GM12878 (cell line): Measurements from ENCODE around the gene ARIH2. TPM values are rescaled to one million over a fixed set of nuclear protein-coding genes. Genes with fewer than 3 reads are reported as not detected.

ENCODE experiments used
- ATAC-seq: fragments of 200-7000 bp; cut with Tn5 transposase; 3 replicates; pipeline ENCODE4 v1.9.1; 2020; ENCODE audit warnings: mild to moderate bottlenecking, moderate library complexity
- BruUV-seq: library from RNA; stranded (reverse); fragments of 400-500 nt; replicated peaks from 2 replicates; lab custom pipeline; 2021; lab: Mats Ljungman, UMichigan
- CTCF ChIA-PET: fragments of 300-600 bp; sonication (Branson Sonifier 250); formaldehyde crosslinking; extraction: SDS; loops from one replicate; lab custom pipeline; 2021; ENCODE audit warnings: inconsistent platforms; lab: Yijun Ruan, JAX
- POLR2A ChIA-PET: fragments of 350-600 bp; formaldehyde crosslinking; extraction: SDS; loops from one replicate; lab custom pipeline; 2021; ENCODE audit warnings: inconsistent platforms; lab: Charles Lee
- RAD21 ChIA-PET: fragments of 300-600 bp; sonication (Branson Sonifier 250); formaldehyde crosslinking; loops from one replicate; lab custom pipeline; 2023; ENCODE audit warnings: antibody characterized with exemption; ENCODE audit not compliant: unreplicated experiment; lab: Charles Lee
- SMC1A ChIA-PET: fragments of 300-600 bp; sonication (Branson Sonifier 250); formaldehyde crosslinking; loops from one replicate; lab custom pipeline; 2023; ENCODE audit not compliant: unreplicated experiment, uncharacterized antibody; lab: Charles Lee
- DNase-seq: peaks from one replicate; pipeline ENCODE4 v3.0.0-alpha.2; 2011; ENCODE audit warnings: low read depth, low spot score
- FAIRE-seq: peaks from 3 replicates; lab custom pipeline; 2011; peaks lifted over from hg19 to GRCh38; lab: Jason Lieb, UNC
- H2AFZ ChIP-seq: 2 replicates; pipeline ENCODE4 v1.6.0; 2011; ENCODE audit warnings: low read depth, low read length, control low read depth; ENCODE audit not compliant: control insufficient read depth
- H3K27ac ChIP-seq: 2 replicates; pipeline ENCODE4 v1.5.1; 2011; ENCODE audit warnings: control low read depth; ENCODE audit not compliant: control insufficient read depth, insufficient read depth
- H3K27me3 ChIP-seq, 2 experiments: replicated peaks in 1 of 2; 2 replicates each; pipeline versions ENCODE4 v1.6.0 to v1.6.1; 2011; ENCODE audit warnings: low read length in 1 of 2; ENCODE audit not compliant: control insufficient read depth in 2 of 2, insufficient read depth in 2 of 2
- H3K36me3 ChIP-seq, 2 experiments: 2 replicates each; pipeline ENCODE4 v1.5.1; 2011; ENCODE audit warnings: low read length in 1 of 2; ENCODE audit not compliant: control insufficient read depth in 2 of 2, insufficient read depth in 2 of 2
- H3K4me1 ChIP-seq: 2 replicates; pipeline ENCODE4 v1.6.1; 2011; ENCODE audit warnings: mild to moderate bottlenecking, low read length, moderate library complexity, mixed read lengths; ENCODE audit not compliant: control insufficient read depth, insufficient read depth
- H3K4me2 ChIP-seq: 2 replicates; pipeline ENCODE4 v1.6.0; 2011; ENCODE audit warnings: control low read depth; ENCODE audit not compliant: control insufficient read depth, insufficient read depth
- H3K4me3 ChIP-seq: fragments of 200-600 bp; sonication (generic); 2 replicates; pipeline ENCODE4 v1.5.1; 2016
- H3K79me2 ChIP-seq: 2 replicates; pipeline ENCODE4 v1.6.0; 2011; ENCODE audit warnings: low read length; ENCODE audit not compliant: control insufficient read depth, insufficient read depth
- H3K9ac ChIP-seq: 2 replicates; pipeline ENCODE4 v1.8.0; 2011; ENCODE audit warnings: low read length, control low read depth, mixed read lengths; ENCODE audit not compliant: control insufficient read depth, insufficient read depth
- H3K9me3 ChIP-seq: replicated peaks from 3 replicates; pipeline ENCODE4 v1.5.1; 2011; ENCODE audit warnings: mild to moderate bottlenecking, low read length; ENCODE audit not compliant: control insufficient read depth, insufficient read depth
- H4K20me1 ChIP-seq: 2 replicates; pipeline ENCODE4 v1.6.0; 2011; ENCODE audit not compliant: control insufficient read depth, insufficient read depth
- ASH2L ChIP-seq: fragments of 300-600, 200-600 bp; sonication (generic); IDR thresholded peaks from 2 replicates; pipeline ENCODE4 v1.6.1; 2017; ENCODE audit warnings: low read depth, mild to moderate bottlenecking, borderline replicate concordance
- CBX3 ChIP-seq: fragments of 200-600 bp; sonication (generic); IDR thresholded peaks from 2 replicates; pipeline ENCODE4 v1.6.1; 2016; ENCODE audit warnings: low read depth, borderline replicate concordance
- EED ChIP-seq: sonication (generic); IDR thresholded peaks from 2 replicates; pipeline ENCODE4 v1.6.1; 2016; ENCODE audit warnings: antibody characterized with exemption, low read depth
- HDAC6 ChIP-seq: fragments of 200-600 bp; sonication (generic); IDR thresholded peaks from one replicate; pipeline ENCODE4 v1.8.0; 2017; ENCODE audit warnings: antibody characterized with exemption; ENCODE audit not compliant: unreplicated experiment
- MTA2 ChIP-seq: fragments of 450-650 bp; IDR thresholded peaks from 2 replicates; pipeline ENCODE4 v1.6.1; 2016; ENCODE audit warnings: low read depth, mild to moderate bottlenecking, moderate library complexity
- POLR2AphosphoS5 ChIP-seq: IDR thresholded peaks from 2 replicates; pipeline ENCODE4 v1.6.1; 2011; ENCODE audit warnings: mild to moderate bottlenecking, low read length, inconsistent platforms
- RAD21 ChIP-seq: IDR thresholded peaks from 2 replicates; pipeline ENCODE4 v1.6.1; 2011; ENCODE audit warnings: mild to moderate bottlenecking, low read depth, low read length, moderate library complexity; ENCODE audit not compliant: insufficient read depth
- RBBP5 ChIP-seq: fragments of 200-600 bp; sonication (generic); conservative IDR thresholded peaks from 2 replicates; pipeline ENCODE4 v1.6.1; 2016
- RFX5 ChIP-seq: IDR thresholded peaks from 2 replicates; pipeline ENCODE4 v1.6.1; 2011; ENCODE audit warnings: low read depth, low read length, improper control_type of control experiment
- SREBF1 ChIP-seq: IDR thresholded peaks from 2 replicates; pipeline ENCODE4 v1.6.1; 2012; ENCODE audit warnings: mild to moderate bottlenecking, low read length
- TARDBP ChIP-seq: IDR thresholded peaks from 2 replicates; pipeline ENCODE4 v1.6.1; 2016; ENCODE audit warnings: borderline replicate concordance
- ZNF207 ChIP-seq: fragments of 450-650 bp; IDR thresholded peaks from 2 replicates; pipeline ENCODE4 v1.6.1; 2014; ENCODE audit warnings: antibody characterized with exemption, mild to moderate bottlenecking, borderline replicate concordance
- ZNF384 ChIP-seq: IDR thresholded peaks from 2 replicates; pipeline ENCODE4 v1.6.1; 2012; ENCODE audit warnings: low read depth, mild to moderate bottlenecking, low read length, improper control_type of control experiment, borderline replicate concordance
- WGBS: methylation state at CpG from one replicate; pipeline ENCODE4 v1.1.6; 2016; ENCODE audit warnings: low lambda C conversion rate; ENCODE audit not compliant: insufficient replicate concordance, insufficient coverage; ENCODE audit errors: missing lambda C conversion rate; 5-methylcytosine and 5-hydroxymethylcytosine counted together
- in situ Hi-C: fragments of 300-500 bp; cut with MboI; formaldehyde crosslinking; loops from 9 replicates; pipeline ENCODE4 v1.14.3; 2018; ENCODE audit warnings: mixed read lengths
- intact Hi-C: fragments of 100-400 bp; cut with micrococcal nuclease; formaldehyde crosslinking; loops from one replicate; pipeline ENCODE4 v1.14.2; 2022; ENCODE audit not compliant: unreplicated experiment
- polyA plus RNA-seq, 11 experiments: library from polyadenylated mRNA; depleted of rRNA in 4 of 11; unstranded in 6 of 11; stranded (reverse) in 5 of 11; fragments of >200 nt; fragmentation: Nextera tagmentation in 4 of 11; fragmentation: Illumina TruSeq in 1 of 11; extraction: Ambion mirVana in 4 of 11; extraction: Trizol in 1 of 11; gene quantifications; 1 replicate in 1 of 11; 2 replicates in 10 of 11; pipeline versions ENCODE4 v1.2.1 to v1.2.3, GENCODE V29; 2011 to 2016; ENCODE audit warnings: inconsistent platforms in 2 of 11, missing spikeins in 2 of 11, low read depth in 1 of 11
- total RNA-seq, 4 experiments: library from RNA; depleted of rRNA in 3 of 4; stranded (reverse); fragments of >200 nt in 3 of 4; fragmentation: Illumina TruSeq in 1 of 4; extraction: Trizol in 1 of 4; gene quantifications; 2 replicates each; pipeline versions ENCODE4 v1.2.1 to v1.2.3, GENCODE V29; 2013 to 2021
- TF ChIP-seq, protein P1 (sequence below): fragments of 450-650 bp; IDR thresholded peaks from 2 replicates; pipeline ENCODE4 v1.6.1; 2017; ENCODE audit warnings: mild to moderate bottlenecking, moderate library complexity
- TF ChIP-seq, protein P2 (sequence below): fragments of 450-650 bp; formaldehyde crosslinking; IDR thresholded peaks from 2 replicates; pipeline ENCODE4 v1.4.0; 2020; ENCODE audit warnings: mild to moderate bottlenecking, moderate library complexity
- TF ChIP-seq, protein P3 (sequence below), 3 experiments: IDR thresholded peaks in 2 of 3; conservative IDR thresholded peaks in 1 of 3; 2 replicates each; pipeline ENCODE4 v1.5.1; 2011; ENCODE audit warnings: low read depth in 3 of 3, low read length in 3 of 3, mild to moderate bottlenecking in 3 of 3, control low read depth in 2 of 3, moderate library complexity in 2 of 3, inconsistent platforms in 1 of 3, mixed read lengths in 1 of 3; ENCODE audit not compliant: control insufficient read depth in 2 of 3, insufficient read depth in 1 of 3; ENCODE audit errors: extremely low read depth in 1 of 3

The ARIH2 gene
- total and polyA plus RNA-seq, 10 of the 15 experiments (the other 5 are each of a cell fraction or from before 2014, with no cell fraction given), result 18.7 to 74.7 (median 63.7) TPM

DNA sequence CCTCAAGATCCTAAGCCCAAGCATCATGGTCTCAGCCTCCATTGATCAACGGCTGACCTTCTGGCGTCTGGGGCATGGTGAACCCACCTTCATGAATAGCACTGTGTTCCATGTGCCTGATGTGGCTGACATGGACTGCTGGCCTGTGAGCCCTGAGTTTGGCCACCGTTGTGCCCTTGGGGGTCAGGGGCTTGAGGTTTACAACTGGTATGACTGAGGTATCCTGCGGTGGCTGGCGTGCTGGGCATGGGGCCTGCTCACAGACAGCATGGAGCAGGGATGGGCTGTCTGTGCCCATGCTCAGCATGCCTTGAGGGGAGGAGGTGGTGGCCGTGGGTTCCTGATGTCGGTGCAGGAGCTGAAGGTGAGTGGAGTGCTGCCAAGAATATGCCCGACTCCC is 96.4 kb downstream of the ARIH2 start:
- H3K9ac ChIP-seq, result no peak overlapping the region
- no peak overlapping the region for H3K4me2 ChIP-seq
- in situ Hi-C loops (no loop called here), intact Hi-C loops (loop anchor here (2.0 kb wide), 1 partner anchor 26 kb away; no protein-coding TSS in a partner anchor)
- H4K20me1 ChIP-seq, result 0 out of 2 replicates have a peak, but pooled peaks cover 3% of the 10 kb centered on the region
- FAIRE-seq (no peak), DNase-seq (no peak), ATAC-seq (no peak)
- H3K36me3 ChIP-seq, result peaks cover 24 to 30% of the 10 kb centered on the region in 2 experiments
- no peaks in the 10 kb centered on the region for H3K27me3 ChIP-seq
- H2AFZ ChIP-seq, result no peak overlapping the region
- 96% methylated on average over 8 of the region's 8 CpGs for WGBS
- ChIA-PET RAD21 (no interaction called here), CTCF (interaction anchor here (1.6 to 3.3 kb wide), 2 partner anchors 19 to 26 kb away, joined by 6 to 21 read pairs; partner anchors contain the start of gene P4HTM), SMC1A (interaction anchor here (1.0 kb wide), 1 partner anchor 27 kb away, joined by 3 read pairs; no protein-coding TSS in a partner anchor), POLR2A (interaction anchor here (1.0 kb wide), 1 partner anchor 27 kb away, joined by 3 read pairs; no protein-coding TSS in a partner anchor)
- BruUV-seq, result no TSS peak
- peaks cover 5% of the 10 kb centered on the region; the same call in 1 of the 2 replicates for H3K4me1 ChIP-seq
- peaks cover 16% of the 10 kb centered on the region for H3K79me2 ChIP-seq
- no peak overlapping the region for H3K27ac ChIP-seq
- no peaks in the 10 kb centered on the region for H3K9me3 ChIP-seq
- H3K4me3 ChIP-seq, result no peak overlapping the region
- TF ChIP-seq MTA2 (no peak), EED (no peak), ZNF207 (no peak), POLR2AphosphoS5 (no peak), ZNF384 (no peak), RFX5 (no peak), RAD21 (no peak), CBX3 (no peak), ASH2L (no peak), SREBF1 (no peak), TARDBP (no peak), HDAC6 (no peak), RBBP5 (no peak)
- TF ChIP-seq, protein P1, sequence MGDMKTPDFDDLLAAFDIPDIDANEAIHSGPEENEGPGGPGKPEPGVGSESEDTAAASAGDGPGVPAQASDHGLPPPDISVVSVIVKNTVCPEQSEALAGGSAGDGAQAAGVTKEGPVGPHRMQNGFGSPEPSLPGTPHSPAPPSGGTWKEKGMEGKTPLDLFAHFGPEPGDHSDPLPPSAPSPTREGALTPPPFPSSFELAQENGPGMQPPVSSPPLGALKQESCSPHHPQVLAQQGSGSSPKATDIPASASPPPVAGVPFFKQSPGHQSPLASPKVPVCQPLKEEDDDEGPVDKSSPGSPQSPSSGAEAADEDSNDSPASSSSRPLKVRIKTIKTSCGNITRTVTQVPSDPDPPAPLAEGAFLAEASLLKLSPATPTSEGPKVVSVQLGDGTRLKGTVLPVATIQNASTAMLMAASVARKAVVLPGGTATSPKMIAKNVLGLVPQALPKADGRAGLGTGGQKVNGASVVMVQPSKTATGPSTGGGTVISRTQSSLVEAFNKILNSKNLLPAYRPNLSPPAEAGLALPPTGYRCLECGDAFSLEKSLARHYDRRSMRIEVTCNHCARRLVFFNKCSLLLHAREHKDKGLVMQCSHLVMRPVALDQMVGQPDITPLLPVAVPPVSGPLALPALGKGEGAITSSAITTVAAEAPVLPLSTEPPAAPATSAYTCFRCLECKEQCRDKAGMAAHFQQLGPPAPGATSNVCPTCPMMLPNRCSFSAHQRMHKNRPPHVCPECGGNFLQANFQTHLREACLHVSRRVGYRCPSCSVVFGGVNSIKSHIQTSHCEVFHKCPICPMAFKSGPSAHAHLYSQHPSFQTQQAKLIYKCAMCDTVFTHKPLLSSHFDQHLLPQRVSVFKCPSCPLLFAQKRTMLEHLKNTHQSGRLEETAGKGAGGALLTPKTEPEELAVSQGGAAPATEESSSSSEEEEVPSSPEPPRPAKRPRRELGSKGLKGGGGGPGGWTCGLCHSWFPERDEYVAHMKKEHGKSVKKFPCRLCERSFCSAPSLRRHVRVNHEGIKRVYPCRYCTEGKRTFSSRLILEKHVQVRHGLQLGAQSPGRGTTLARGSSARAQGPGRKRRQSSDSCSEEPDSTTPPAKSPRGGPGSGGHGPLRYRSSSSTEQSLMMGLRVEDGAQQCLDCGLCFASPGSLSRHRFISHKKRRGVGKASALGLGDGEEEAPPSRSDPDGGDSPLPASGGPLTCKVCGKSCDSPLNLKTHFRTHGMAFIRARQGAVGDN, result no peak
- TF ChIP-seq, protein P2, sequence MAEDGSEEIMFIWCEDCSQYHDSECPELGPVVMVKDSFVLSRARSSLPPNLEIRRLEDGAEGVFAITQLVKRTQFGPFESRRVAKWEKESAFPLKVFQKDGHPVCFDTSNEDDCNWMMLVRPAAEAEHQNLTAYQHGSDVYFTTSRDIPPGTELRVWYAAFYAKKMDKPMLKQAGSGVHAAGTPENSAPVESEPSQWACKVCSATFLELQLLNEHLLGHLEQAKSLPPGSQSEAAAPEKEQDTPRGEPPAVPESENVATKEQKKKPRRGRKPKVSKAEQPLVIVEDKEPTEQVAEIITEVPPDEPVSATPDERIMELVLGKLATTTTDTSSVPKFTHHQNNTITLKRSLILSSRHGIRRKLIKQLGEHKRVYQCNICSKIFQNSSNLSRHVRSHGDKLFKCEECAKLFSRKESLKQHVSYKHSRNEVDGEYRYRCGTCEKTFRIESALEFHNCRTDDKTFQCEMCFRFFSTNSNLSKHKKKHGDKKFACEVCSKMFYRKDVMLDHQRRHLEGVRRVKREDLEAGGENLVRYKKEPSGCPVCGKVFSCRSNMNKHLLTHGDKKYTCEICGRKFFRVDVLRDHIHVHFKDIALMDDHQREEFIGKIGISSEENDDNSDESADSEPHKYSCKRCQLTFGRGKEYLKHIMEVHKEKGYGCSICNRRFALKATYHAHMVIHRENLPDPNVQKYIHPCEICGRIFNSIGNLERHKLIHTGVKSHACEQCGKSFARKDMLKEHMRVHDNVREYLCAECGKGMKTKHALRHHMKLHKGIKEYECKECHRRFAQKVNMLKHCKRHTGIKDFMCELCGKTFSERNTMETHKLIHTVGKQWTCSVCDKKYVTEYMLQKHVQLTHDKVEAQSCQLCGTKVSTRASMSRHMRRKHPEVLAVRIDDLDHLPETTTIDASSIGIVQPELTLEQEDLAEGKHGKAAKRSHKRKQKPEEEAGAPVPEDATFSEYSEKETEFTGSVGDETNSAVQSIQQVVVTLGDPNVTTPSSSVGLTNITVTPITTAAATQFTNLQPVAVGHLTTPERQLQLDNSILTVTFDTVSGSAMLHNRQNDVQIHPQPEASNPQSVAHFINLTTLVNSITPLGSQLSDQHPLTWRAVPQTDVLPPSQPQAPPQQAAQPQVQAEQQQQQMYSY, result no peak
- TF ChIP-seq, protein P3, sequence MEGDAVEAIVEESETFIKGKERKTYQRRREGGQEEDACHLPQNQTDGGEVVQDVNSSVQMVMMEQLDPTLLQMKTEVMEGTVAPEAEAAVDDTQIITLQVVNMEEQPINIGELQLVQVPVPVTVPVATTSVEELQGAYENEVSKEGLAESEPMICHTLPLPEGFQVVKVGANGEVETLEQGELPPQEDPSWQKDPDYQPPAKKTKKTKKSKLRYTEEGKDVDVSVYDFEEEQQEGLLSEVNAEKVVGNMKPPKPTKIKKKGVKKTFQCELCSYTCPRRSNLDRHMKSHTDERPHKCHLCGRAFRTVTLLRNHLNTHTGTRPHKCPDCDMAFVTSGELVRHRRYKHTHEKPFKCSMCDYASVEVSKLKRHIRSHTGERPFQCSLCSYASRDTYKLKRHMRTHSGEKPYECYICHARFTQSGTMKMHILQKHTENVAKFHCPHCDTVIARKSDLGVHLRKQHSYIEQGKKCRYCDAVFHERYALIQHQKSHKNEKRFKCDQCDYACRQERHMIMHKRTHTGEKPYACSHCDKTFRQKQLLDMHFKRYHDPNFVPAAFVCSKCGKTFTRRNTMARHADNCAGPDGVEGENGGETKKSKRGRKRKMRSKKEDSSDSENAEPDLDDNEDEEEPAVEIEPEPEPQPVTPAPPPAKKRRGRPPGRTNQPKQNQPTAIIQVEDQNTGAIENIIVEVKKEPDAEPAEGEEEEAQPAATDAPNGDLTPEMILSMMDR (IDR thresholded peaks at IDR 0.05 in 2 of 3, conservative IDR thresholded peaks at IDR 0.05 in 1 of 3; ENCODE audit: control insufficient read depth in 2 of 3, extremely low read depth in 1 of 3, insufficient read depth in 1 of 3, low read depth in 3 of 3, low read length in 3 of 3), result no peak
